Mesendoderm (in vitro differentiated cells): ENCODE data around the gene TMEM45B.
"Not testable (repeated sequence)": the region's sequence is repeated elsewhere in the genome, so short reads cannot be mapped to it uniquely, and the experiment has no call there.

Experiments
- DNase-seq: peaks from one replicate; pipeline ENCODE4 v3.0.0; 2013
- H2AK5ac ChIP-seq: 2 replicates; pipeline ENCODE4 v1.6.1; 2013; ENCODE audit warnings: low read length, inconsistent platforms
- H2BK120ac ChIP-seq: 2 replicates; pipeline ENCODE4 v1.6.1; 2013; ENCODE audit warnings: low read depth, mild to moderate bottlenecking, low read length, moderate library complexity, mixed read lengths
- H2BK15ac ChIP-seq: replicated peaks from 2 replicates; pipeline ENCODE4 v1.6.1; 2013; ENCODE audit warnings: low read depth, mild to moderate bottlenecking, moderate library complexity
- H2BK5ac ChIP-seq: 2 replicates; pipeline ENCODE4 v1.6.1; 2013; ENCODE audit warnings: low read length, inconsistent platforms
- H3K18ac ChIP-seq: 2 replicates; pipeline ENCODE4 v1.6.1; 2013; ENCODE audit warnings: mild to moderate bottlenecking, low read length, mixed read lengths
- H3K23ac ChIP-seq: one replicate; pipeline ENCODE4 v1.6.1; 2013; ENCODE audit warnings: low read length
- H3K27ac ChIP-seq: 2 replicates; pipeline ENCODE4 v1.5.1; 2013; ENCODE audit warnings: low read depth, mild to moderate bottlenecking, inconsistent platforms, low read length, moderate library complexity
- H3K27me3 ChIP-seq: 2 replicates; pipeline ENCODE4 v1.6.1; 2013; ENCODE audit warnings: low read length, control low read depth, mild to moderate bottlenecking, inconsistent platforms; ENCODE audit not compliant: insufficient read depth, poor library complexity
- H3K36me3 ChIP-seq: 2 replicates; pipeline ENCODE4 v1.6.1; 2013; ENCODE audit warnings: low read length, inconsistent platforms; ENCODE audit not compliant: control insufficient read depth, insufficient read depth
- H3K4ac ChIP-seq: one replicate; pipeline ENCODE4 v1.6.1; 2013; ENCODE audit warnings: low read depth, mild to moderate bottlenecking, low read length, moderate library complexity
- H3K4me1 ChIP-seq: 2 replicates; pipeline ENCODE4 v1.6.1; 2013; ENCODE audit warnings: low read depth, low read length, inconsistent platforms; ENCODE audit not compliant: control insufficient read depth
- H3K4me2 ChIP-seq: 2 replicates; pipeline ENCODE4 v1.6.1; 2013; ENCODE audit warnings: low read length
- H3K4me3 ChIP-seq: 2 replicates; pipeline ENCODE4 v1.5.1; 2013; ENCODE audit warnings: mild to moderate bottlenecking, low read length
- H3K56ac ChIP-seq: one replicate; pipeline ENCODE4 v1.6.1; 2013; ENCODE audit warnings: low read length
- H3K79me1 ChIP-seq: 2 replicates; pipeline ENCODE4 v1.6.1; 2013; ENCODE audit warnings: low read length, inconsistent platforms
- H3K79me2 ChIP-seq: 2 replicates; pipeline ENCODE4 v1.6.1; 2013; ENCODE audit warnings: mild to moderate bottlenecking, low read length; ENCODE audit not compliant: control insufficient read depth, insufficient read depth
- H3K9ac ChIP-seq: 2 replicates; pipeline ENCODE4 v1.6.1; 2013; ENCODE audit warnings: low read length, inconsistent platforms
- H4K5ac ChIP-seq: one replicate; pipeline ENCODE4 v1.6.1; 2013; ENCODE audit warnings: low read length
- H4K8ac ChIP-seq: one replicate; pipeline ENCODE4 v1.6.1; 2013; ENCODE audit warnings: low read depth, mild to moderate bottlenecking, control low read depth, low read length, moderate library complexity
- WGBS: extraction: QIAGEN DNeasy Blood & Tissue Kit; methylation state at CpG from one replicate; pipeline ENCODE4 v1.1.7; 2013; ENCODE audit warnings: low lambda C conversion rate, missing lambda C conversion rate; ENCODE audit not compliant: insufficient coverage; ENCODE audit errors: extremely low coverage; 5-methylcytosine and 5-hydroxymethylcytosine counted together

Gene TMEM45B

DNA sequence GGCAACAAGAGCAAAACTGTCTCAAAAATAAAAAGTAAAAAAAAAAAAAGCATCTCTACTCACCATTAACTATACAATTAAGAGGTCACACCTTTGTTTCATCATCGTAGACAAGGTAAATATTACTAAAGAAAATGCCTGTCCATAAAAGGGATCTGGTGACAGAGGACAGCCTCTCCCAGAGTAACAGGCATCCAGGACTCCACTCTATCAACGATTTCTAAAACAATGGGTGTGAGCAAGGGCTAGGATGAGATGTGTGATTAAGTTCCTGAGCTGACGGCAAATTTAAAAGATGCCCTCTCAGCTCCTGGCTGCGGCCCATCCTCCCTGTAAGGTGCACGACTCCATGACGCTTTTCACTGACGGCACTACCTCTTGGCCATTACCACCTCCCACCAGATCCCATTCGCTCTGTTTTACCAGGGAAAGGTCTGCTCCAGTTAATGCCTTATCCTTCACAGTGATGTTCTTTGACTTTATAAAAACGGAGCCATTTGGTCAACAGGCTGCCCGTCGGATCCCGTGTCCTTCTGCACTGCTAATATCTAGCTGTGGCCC is 2.3 kb upstream of the TMEM45B start:
- H4K5ac ChIP-seq, result no peak overlapping the region
- no CpG with 5 or more reads among the region's 12 CpGs for WGBS
- DNase-seq, result no peak

DNA sequence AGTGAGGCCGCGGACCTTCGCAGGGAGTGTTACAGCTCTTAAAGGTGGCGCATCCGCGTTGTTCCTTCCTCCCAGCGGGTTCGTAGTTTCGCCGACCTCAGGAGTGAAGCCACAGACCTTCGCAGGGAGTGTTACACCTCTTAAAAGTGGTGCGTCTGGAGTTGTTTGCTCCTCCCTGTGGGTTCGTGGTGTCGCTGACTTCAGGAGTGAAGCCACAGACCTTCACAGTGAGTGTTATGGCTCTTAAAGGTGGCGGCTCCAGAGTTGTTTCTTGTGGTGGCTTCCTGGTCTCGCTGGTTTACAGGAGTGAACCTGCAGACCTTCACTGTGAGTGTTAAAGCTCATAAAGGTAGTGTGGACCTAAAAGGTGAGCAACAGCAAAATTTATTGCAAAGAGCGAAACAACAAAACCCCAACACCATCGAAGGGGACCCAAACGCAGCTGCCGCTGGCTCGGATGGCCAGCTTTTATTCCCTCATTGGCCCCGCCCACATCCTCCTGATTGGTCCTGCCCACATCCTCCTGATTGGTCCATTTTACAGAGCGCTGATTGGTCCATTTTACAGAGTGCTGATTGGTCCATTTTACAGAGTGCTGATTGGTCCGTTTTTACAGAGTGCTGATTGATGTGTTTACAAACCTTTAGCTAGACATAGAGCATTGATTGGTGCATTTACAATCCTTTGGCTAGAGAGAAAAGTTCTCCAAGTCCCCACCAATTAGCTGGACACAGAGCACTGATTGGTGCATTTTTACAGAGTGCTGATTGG is 1.2 kb upstream of the TMEM45B start:
- H3K27me3 ChIP-seq, result peaks cover 6% of the 10 kb centered on the region

More for the DNA sequence above, 2.3 kb upstream of the TMEM45B start:
- no peaks in the 10 kb centered on the region for H3K36me3 ChIP-seq
- no peak overlapping the region for H3K27ac ChIP-seq
- no peak overlapping the region for H4K8ac ChIP-seq
- H2AK5ac ChIP-seq, result no peak overlapping the region
- no peak overlapping the region for H3K56ac ChIP-seq
- H3K23ac ChIP-seq, result no peak overlapping the region
- peaks cover 6% of the 10 kb centered on the region for H3K27me3 ChIP-seq
- no peaks in the 10 kb centered on the region for H3K79me2 ChIP-seq
- no peak overlapping the region for H2BK120ac ChIP-seq
- H3K4me2 ChIP-seq, result no peak overlapping the region
- no peaks in the 10 kb centered on the region for H3K4me1 ChIP-seq
- H3K79me1 ChIP-seq, result no peaks in the 10 kb centered on the region
- no peak overlapping the region for H2BK15ac ChIP-seq
- H3K18ac ChIP-seq, result no peak overlapping the region
- no peak overlapping the region for H3K4ac ChIP-seq
- H3K9ac ChIP-seq, result no peak overlapping the region
- H2BK5ac ChIP-seq, result no peak overlapping the region
- H3K4me3 ChIP-seq, result no peak overlapping the region

DNA sequence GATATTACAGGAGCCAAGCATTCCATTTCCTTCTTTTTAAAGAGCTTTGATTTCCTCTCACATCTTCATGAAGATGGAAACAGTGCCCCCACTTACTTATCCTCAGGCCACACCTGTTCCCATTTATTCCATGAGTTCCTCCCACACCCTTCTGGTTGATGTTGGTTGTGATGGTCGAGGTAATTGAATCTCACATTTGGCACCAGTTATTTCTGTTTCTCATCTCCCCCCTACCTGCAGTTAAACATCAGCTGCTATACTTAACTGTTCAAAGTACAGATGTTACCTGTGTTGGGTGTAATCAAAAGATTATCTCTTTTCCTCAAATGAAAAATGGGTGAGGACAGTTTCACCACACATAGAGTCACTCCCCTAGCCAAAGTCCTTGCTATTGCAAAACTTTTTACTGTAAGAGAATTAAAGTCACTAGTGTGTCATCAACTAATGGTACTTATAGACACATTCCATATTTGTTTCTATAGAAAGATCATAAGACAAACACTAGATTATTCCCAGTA is 1.9 kb downstream of the TMEM45B start:
- H2BK15ac ChIP-seq, result no peak overlapping the region
- H4K8ac ChIP-seq, result no peak overlapping the region
- H3K79me1 ChIP-seq, result no peaks in the 10 kb centered on the region
- H3K36me3 ChIP-seq, result no peaks in the 10 kb centered on the region
- H3K56ac ChIP-seq, result no peak overlapping the region
- peaks cover 6% of the 10 kb centered on the region for H3K27me3 ChIP-seq
- no peak overlapping the region for H3K23ac ChIP-seq
- no peak overlapping the region for H2BK5ac ChIP-seq
- H3K27ac ChIP-seq, result no peak overlapping the region
- WGBS, result no CpG with 5 or more reads among the region's 1 CpG
- H3K4ac ChIP-seq, result no peak overlapping the region
- no peak for DNase-seq
- no peaks in the 10 kb centered on the region for H3K79me2 ChIP-seq
- no peak overlapping the region for H2BK120ac ChIP-seq
- H3K9ac ChIP-seq, result no peak overlapping the region
- H3K4me1 ChIP-seq, result no peaks in the 10 kb centered on the region
- no peak overlapping the region for H3K4me3 ChIP-seq
- no peak overlapping the region for H3K18ac ChIP-seq
- H2AK5ac ChIP-seq, result no peak overlapping the region
- no peak overlapping the region for H3K4me2 ChIP-seq
- no peak overlapping the region for H4K5ac ChIP-seq

More for the DNA sequence above, 1.2 kb upstream of the TMEM45B start:
- no peak overlapping the region for H2BK5ac ChIP-seq
- no peak overlapping the region for H4K8ac ChIP-seq
- no peaks in the 10 kb centered on the region for H3K79me2 ChIP-seq
- no peak overlapping the region for H3K4me2 ChIP-seq
- no peak overlapping the region for H3K27ac ChIP-seq
- H2BK15ac ChIP-seq, result no peak overlapping the region
- no peaks in the 10 kb centered on the region for H3K36me3 ChIP-seq
- no peak overlapping the region for H3K23ac ChIP-seq
- no peak overlapping the region for H2AK5ac ChIP-seq
- WGBS, result no CpG with 5 or more reads among the region's 24 CpGs
- H3K56ac ChIP-seq, result no peak overlapping the region
- no peak overlapping the region for H2BK120ac ChIP-seq
- peak; percentile 22 for DNase-seq
- no peak overlapping the region for H3K4ac ChIP-seq
- H3K18ac ChIP-seq, result no peak overlapping the region
- no peak overlapping the region for H3K4me3 ChIP-seq
- no peak overlapping the region for H3K9ac ChIP-seq
- no peaks in the 10 kb centered on the region for H3K4me1 ChIP-seq
- no peaks in the 10 kb centered on the region for H3K79me1 ChIP-seq
- no peak overlapping the region for H4K5ac ChIP-seq

DNA sequence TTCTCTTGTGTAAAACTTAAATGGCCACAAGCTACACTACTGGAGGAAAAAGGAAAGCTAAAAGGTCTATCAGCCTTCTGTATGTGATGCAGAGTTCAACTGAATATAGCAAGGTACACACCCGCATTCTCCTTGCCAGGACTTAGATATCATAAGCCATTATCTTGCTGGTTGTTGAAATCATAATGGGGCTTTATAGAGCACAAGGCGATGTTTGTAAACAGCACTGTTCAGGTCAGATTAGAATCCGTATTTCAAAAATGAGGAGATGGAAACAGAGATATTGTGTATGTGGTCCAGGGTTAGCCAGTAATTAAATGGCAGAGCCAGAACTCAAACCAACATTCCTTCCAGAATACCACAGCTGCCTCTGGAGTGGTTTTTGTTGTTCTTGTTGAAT is 2.6 kb downstream of the TMEM45B start:
- H3K56ac ChIP-seq, H3K27me3 ChIP-seq: not testable (repeated sequence)
- no CpG with 5 or more reads among the region's 3 CpGs for WGBS

DNA sequence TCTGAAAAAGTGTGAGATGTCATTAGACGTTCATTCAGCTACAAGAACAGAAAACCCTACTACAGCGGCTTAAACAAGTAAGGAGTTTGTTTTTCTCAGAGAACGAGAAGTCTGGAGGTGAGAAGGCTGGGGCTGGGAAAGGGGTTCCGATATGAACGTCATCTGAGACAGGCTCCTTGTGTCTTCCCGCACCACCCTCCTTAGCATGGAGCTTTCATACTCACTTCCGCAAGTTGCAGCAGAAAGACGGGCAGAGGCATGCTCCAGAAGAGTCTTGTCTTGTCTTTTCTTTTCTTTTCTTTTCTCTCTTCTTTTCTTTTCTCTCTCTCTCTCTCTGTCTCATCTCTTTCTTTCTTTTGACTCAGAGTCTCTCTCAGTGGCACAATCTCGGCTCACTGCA is 3.6 kb downstream of the TMEM45B start:
- H3K4ac ChIP-seq, result no peak overlapping the region
- no peak overlapping the region for H3K4me3 ChIP-seq
- no peak overlapping the region for H3K56ac ChIP-seq
- H3K27ac ChIP-seq, result no peak overlapping the region
- no peaks in the 10 kb centered on the region for H3K36me3 ChIP-seq
- no peaks in the 10 kb centered on the region for H3K4me1 ChIP-seq
- no peak overlapping the region for H2BK120ac ChIP-seq
- H3K79me1 ChIP-seq, result no peaks in the 10 kb centered on the region
- no peak for DNase-seq
- no peak overlapping the region for H3K9ac ChIP-seq
- peaks cover 6% of the 10 kb centered on the region for H3K27me3 ChIP-seq
- H2BK5ac ChIP-seq, result no peak overlapping the region
- no peak overlapping the region for H2BK15ac ChIP-seq
- no peak overlapping the region for H3K18ac ChIP-seq
- no peak overlapping the region for H3K23ac ChIP-seq
- H3K4me2 ChIP-seq, result no peak overlapping the region
- H3K79me2 ChIP-seq, result no peaks in the 10 kb centered on the region
- no peak overlapping the region for H4K5ac ChIP-seq
- no peak overlapping the region for H4K8ac ChIP-seq
- no CpG with 5 or more reads among the region's 9 CpGs for WGBS
- no peak overlapping the region for H2AK5ac ChIP-seq

More for the DNA sequence above, 2.6 kb downstream of the TMEM45B start:
- H2AK5ac ChIP-seq, H4K8ac ChIP-seq, H3K4me2 ChIP-seq, H3K4me1 ChIP-seq, H3K79me2 ChIP-seq, H2BK15ac ChIP-seq, H3K23ac ChIP-seq, H3K36me3 ChIP-seq, H3K79me1 ChIP-seq, H2BK5ac ChIP-seq, DNase-seq, H3K18ac ChIP-seq, H4K5ac ChIP-seq, H2BK120ac ChIP-seq, H3K9ac ChIP-seq, H3K27ac ChIP-seq, H3K4ac ChIP-seq, H3K4me3 ChIP-seq: not testable (repeated sequence)
